Retinal pigment epithelial cell (primary cell): ENCODE data around the gene CCDC18.

ENCODE experiments used
- DNase-seq: peaks from one replicate; pipeline ENCODE4 v3.0.0-alpha.2; 2010; ENCODE audit warnings: low read depth
- H3K4me3 ChIP-seq: 2 replicates; pipeline ENCODE4 v1.5.1; 2011; ENCODE audit warnings: mild to moderate bottlenecking, low read length, control low read depth, moderate library complexity
- TF ChIP-seq, protein P1 (sequence below): conservative IDR thresholded peaks from 2 replicates; pipeline ENCODE4 v1.5.1; 2011; ENCODE audit warnings: low read depth, low read length, control low read depth, inconsistent platforms

Gene CCDC18

DNA sequence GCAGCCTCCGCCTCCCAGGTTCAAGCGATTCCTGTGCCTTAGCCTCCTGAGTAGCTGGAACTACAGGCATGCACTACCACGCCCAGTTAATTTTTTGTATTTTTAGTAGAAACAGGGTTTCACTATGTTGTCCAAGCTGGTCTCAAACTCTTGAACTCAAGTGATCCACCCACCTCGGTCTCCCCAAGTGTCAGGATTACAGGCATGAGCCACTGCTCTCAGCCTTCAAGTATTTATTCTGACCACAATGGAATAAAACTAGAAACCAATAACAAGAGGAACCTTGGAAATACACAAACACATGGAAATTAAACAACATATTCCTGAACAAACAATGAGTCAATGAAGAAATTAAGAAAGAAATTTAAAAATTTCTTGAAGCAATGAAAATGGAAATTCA, 132.5 kb downstream of the CCDC18 start:
- H3K4me3 ChIP-seq = no peak overlapping the region
- DNase-seq = no peak
- TF ChIP-seq, protein P1, sequence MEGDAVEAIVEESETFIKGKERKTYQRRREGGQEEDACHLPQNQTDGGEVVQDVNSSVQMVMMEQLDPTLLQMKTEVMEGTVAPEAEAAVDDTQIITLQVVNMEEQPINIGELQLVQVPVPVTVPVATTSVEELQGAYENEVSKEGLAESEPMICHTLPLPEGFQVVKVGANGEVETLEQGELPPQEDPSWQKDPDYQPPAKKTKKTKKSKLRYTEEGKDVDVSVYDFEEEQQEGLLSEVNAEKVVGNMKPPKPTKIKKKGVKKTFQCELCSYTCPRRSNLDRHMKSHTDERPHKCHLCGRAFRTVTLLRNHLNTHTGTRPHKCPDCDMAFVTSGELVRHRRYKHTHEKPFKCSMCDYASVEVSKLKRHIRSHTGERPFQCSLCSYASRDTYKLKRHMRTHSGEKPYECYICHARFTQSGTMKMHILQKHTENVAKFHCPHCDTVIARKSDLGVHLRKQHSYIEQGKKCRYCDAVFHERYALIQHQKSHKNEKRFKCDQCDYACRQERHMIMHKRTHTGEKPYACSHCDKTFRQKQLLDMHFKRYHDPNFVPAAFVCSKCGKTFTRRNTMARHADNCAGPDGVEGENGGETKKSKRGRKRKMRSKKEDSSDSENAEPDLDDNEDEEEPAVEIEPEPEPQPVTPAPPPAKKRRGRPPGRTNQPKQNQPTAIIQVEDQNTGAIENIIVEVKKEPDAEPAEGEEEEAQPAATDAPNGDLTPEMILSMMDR = no peak

DNA sequence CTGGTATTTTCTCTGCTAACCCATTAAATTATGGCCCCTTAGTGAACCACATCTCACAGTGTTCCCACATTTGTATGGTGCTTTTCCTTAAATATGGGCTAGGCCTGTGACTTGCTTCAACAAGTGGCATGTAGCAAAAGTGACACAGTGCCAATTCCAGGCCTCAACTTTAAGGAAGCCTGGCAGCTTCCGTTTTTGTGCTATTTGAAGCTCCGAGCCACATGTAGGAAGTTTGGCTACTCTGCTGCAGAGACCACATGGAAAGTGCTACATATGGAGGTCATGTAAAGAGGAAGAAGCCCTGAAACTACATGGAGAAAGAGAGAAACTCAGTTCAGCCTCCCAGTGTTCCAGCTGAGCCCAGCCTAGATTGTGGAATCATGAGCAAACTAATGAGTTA, 136.7 kb downstream of the CCDC18 start:
- TF ChIP-seq, protein P1 = no peak
- no peak for DNase-seq
- no peak overlapping the region for H3K4me3 ChIP-seq

DNA sequence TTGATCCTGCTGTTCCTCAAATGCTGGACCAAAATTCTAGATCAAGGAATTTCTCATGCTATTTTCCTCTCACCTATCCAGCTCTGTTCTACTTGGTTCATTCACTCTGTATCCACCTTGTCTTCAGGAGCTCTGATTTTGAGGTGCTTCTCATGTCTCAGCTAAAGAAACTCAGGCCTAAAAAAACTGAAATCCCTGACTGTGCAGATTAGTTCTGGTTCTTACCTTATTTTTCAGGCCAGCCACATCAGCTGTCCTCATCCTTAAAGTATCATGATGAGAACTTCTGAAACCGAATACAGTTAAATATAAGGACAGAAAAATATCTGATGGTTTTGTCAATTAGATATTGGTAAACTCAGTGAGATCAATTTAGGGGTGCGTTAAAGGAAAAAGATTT, 137.4 kb downstream of the CCDC18 start:
- DNase-seq = no peak
- TF ChIP-seq, protein P1 = no peak
- H3K4me3 ChIP-seq = no peak overlapping the region

DNA sequence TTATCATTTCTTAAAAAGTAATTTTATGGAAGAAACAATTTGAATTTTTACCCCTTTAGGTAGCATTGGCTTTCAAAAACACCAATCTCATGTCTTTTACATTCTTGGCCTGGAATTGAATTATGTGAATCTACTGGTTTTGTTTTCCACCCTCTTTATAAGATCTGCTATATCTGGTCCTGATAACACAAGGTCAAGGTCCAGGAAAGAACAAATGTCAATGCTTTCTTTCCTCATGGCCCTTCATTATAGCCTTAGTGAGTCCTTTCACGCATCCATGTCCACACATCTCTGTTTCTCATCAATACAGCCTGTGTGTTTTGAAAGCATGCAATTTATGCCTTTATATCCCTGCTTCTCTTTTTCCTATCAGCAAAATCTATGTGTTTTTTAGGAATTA, 141.2 kb downstream of the CCDC18 start:
- TF ChIP-seq, protein P1 = no peak
- no peak overlapping the region for H3K4me3 ChIP-seq
- no peak for DNase-seq

DNA sequence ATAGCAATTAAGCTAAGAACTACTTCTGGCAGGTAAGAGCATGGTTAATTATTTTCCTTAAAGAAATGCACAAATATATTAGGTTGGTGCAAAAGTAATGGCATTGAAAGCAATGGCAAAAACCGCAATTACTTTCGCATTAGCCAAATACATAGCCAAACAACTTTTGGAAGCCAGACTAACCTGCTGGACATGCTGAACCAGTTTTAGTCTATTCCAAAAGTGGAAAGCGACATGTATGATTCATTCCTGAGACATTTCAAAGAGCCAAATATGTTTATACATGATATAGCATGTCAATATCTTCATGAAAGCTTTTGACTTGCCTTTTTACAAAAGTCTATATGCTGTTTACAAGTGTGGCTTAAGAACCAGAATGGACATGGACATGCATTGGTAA, 141.8 kb downstream of the CCDC18 start:
- no peak for DNase-seq
- H3K4me3 ChIP-seq = no peak overlapping the region
- TF ChIP-seq, protein P1 = no peak

DNA sequence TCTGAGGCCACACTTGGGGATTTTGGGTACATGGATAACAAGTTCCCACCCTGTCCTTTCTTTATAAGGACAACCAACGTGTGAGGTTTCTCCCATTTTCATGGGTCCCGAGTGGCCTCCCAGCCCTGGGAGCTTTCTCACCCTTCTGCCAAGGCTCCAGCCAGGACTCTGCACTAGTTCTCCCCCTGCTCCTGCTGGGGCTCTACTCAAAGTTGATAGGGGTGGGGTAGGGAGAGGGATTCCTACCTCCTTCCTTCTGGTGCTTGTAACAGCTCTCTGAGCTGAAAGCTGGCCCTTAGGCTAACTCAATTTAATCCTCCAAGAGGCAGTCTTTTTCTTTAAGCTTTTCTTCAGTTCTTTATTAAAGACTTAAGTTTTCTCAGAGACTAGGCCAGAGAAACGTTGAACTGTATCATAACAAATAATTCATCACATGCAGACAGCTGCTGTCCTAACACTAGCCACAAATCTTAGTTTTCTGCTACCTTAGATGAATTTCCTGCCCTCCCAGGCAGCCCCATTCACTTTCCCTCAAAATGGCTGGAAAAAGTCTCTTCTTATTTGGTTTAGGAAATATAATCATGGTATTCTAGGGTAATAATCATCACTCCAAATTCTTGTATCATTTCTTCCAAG, 142.8 kb downstream of the CCDC18 start:
- no peak overlapping the region for H3K4me3 ChIP-seq
- TF ChIP-seq, protein P1 = no peak
- DNase-seq = no peak
